MCF 10A (cell line): ENCODE data around the gene NBEAL2. TPM values are rescaled to one million over a fixed set of nuclear protein-coding genes. Genes with fewer than 3 reads are reported as not detected.

Source experiments
- BruUV-seq: library from RNA; stranded (reverse); fragments of 400-500 nt; replicated peaks from 2 replicates; lab custom pipeline; 2021; lab: Mats Ljungman, UMichigan
- CTCF ChIA-PET: fragments of 300-600 bp; sonication (Branson Sonifier 250); formaldehyde crosslinking; extraction: SDS; loops from one replicate; lab custom pipeline; 2021; ENCODE audit warnings: antibody characterized with exemption, inconsistent platforms; lab: Yijun Ruan, JAX
- POLR2A ChIA-PET: fragments of 300-600, 350-650 bp; sonication (Branson Sonifier 250); formaldehyde crosslinking; extraction: SDS; loops from one replicate; lab custom pipeline; 2020; ENCODE audit warnings: antibody characterized with exemption, inconsistent platforms; lab: Yijun Ruan, JAX
- DNase-seq: peaks from one replicate; pipeline ENCODE4 v3.0.0-alpha.2; 2018; ENCODE audit not compliant: unreplicated experiment
- H3K27ac Mint-ChIP-seq: one replicate; pipeline ENCODE4 v1.8.0; 2022; ENCODE audit warnings: mild to moderate bottlenecking, low read depth, mixed read lengths; ENCODE audit not compliant: unreplicated experiment
- H3K27me3 Mint-ChIP-seq: one replicate; pipeline ENCODE4 v1.8.0; 2022; ENCODE audit warnings: mixed read lengths; ENCODE audit not compliant: insufficient read depth, unreplicated experiment
- H3K36me3 Mint-ChIP-seq: one replicate; pipeline ENCODE4 v1.8.0; 2022; ENCODE audit warnings: mild to moderate bottlenecking, moderate library complexity, mixed read lengths; ENCODE audit not compliant: insufficient read depth, unreplicated experiment
- H3K4me1 Mint-ChIP-seq: one replicate; pipeline ENCODE4 v1.8.0; 2022; ENCODE audit warnings: mixed read lengths; ENCODE audit not compliant: insufficient read depth, unreplicated experiment
- H3K4me3 Mint-ChIP-seq: one replicate; pipeline ENCODE4 v1.8.0; 2022; ENCODE audit warnings: mild to moderate bottlenecking, moderate library complexity, mixed read lengths; ENCODE audit not compliant: unreplicated experiment
- H3K9me3 Mint-ChIP-seq: one replicate; pipeline ENCODE4 v1.8.0; 2022; ENCODE audit warnings: mixed read lengths; ENCODE audit not compliant: unreplicated experiment
- CTCF ChIP-seq: fragments of 200-600 bp; IDR thresholded peaks from one replicate; pipeline ENCODE4 v1.8.0; 2022; ENCODE audit warnings: antibody characterized with exemption, mild to moderate bottlenecking; ENCODE audit not compliant: unreplicated experiment
- intact Hi-C: fragments of 100-400 bp; cut with micrococcal nuclease; formaldehyde crosslinking; loops from 2 replicates; pipeline ENCODE4 v1.14.1; 2022
- total RNA-seq: library from RNA; stranded (reverse); gene quantifications from 2 replicates; pipeline ENCODE4 v1.2.3, GENCODE V29; 2022

Gene NBEAL2
- total RNA-seq, 1 experiment from 2014 or later: 14.2 TPM

GRCh38 chr3:46957092-46957820 lies 22.2 kb upstream of the NBEAL2 start:
- DNase-seq: no peak
- Mint-ChIP-seq H3K9me3 (no peaks in the 10 kb centered on the region), H3K4me1 (peaks cover 43% of the 10 kb centered on the region), H3K27ac (no peak overlapping the region), H3K4me3 (no peak overlapping the region), H3K27me3 (no peaks in the 10 kb centered on the region), H3K36me3 (peaks cover 9% of the 10 kb centered on the region)
- POLR2A ChIA-PET: no interaction called here
- no TSS peak for BruUV-seq
- TF ChIP-seq CTCF: no peak
- intact Hi-C loops: no loop called here
- CTCF ChIA-PET: interaction anchor here (0.5 to 1.1 kb wide), 4 partner anchors 18 to 68 kb away, joined by 3 read pairs; no protein-coding TSS in a partner anchor

- BruUV-seq: no TSS peak
- H3K4me1 Mint-ChIP-seq: peaks cover 31% of the 10 kb centered on the region
- peaks cover 9% of the 10 kb centered on the region for H3K36me3 Mint-ChIP-seq
- no peak for DNase-seq
- CTCF ChIA-PET: interaction anchor here (0.6 to 1.1 kb wide), 3 partner anchors 17 to 252 kb away, joined by 3 to 4 read pairs (median 3); no protein-coding TSS in a partner anchor
- POLR2A ChIA-PET: interaction anchor here (0.7 to 1.2 kb wide), 3 partner anchors 11 to 267 kb away, joined by 3 to 4 read pairs (median 3); no protein-coding TSS in a partner anchor
- H3K27me3 Mint-ChIP-seq: no peaks in the 10 kb centered on the region
- H3K4me3 Mint-ChIP-seq: no peak overlapping the region
- intact Hi-C loops: no loop called here
- H3K27ac Mint-ChIP-seq: no peak overlapping the region
- TF ChIP-seq CTCF: no peak
- H3K9me3 Mint-ChIP-seq: no peaks in the 10 kb centered on the region
Observed at GRCh38 chr3:46958467-46959160, 20.9 kb upstream of the NBEAL2 start.

GRCh38 chr3:46959161-46959511 lies 20.3 kb upstream of the NBEAL2 start:
- intact Hi-C loops: no loop called here
- no peak for TF ChIP-seq CTCF
- Mint-ChIP-seq H3K4me1 (peaks cover 31% of the 10 kb centered on the region), H3K4me3 (no peak overlapping the region), H3K36me3 (peaks cover 9% of the 10 kb centered on the region), H3K9me3 (no peaks in the 10 kb centered on the region), H3K27ac (peak overlapping the region; percentile 87), H3K27me3 (no peaks in the 10 kb centered on the region)
- no peak for DNase-seq
- ChIA-PET POLR2A (interaction anchor here (0.7 to 1.2 kb wide), 3 partner anchors 9 to 266 kb away, joined by 3 to 4 read pairs (median 3); partner anchors contain the start of gene ALS2CL), CTCF (interaction anchor here (0.6 kb wide), 1 partner anchor 17 kb away, joined by 4 read pairs; no protein-coding TSS in a partner anchor)
- BruUV-seq: no TSS peak

GRCh38 chr3:46960081-46960701 lies 19.3 kb upstream of the NBEAL2 start:
- H3K4me3 Mint-ChIP-seq: no peak overlapping the region
- CTCF ChIA-PET: interaction anchor here (0.6 to 0.7 kb wide), 2 partner anchors 25 to 31 kb away, joined by 3 to 4 read pairs; no protein-coding TSS in a partner anchor
- no peak for TF ChIP-seq CTCF
- POLR2A ChIA-PET: interaction anchor here (0.5 to 0.8 kb wide), 3 partner anchors 16 to 267 kb away, joined by 3 to 4 read pairs (median 3); partner anchors contain the start of genes ALS2CL and CCDC12
- H3K27ac Mint-ChIP-seq: peak overlapping the region; percentile 87
- H3K4me1 Mint-ChIP-seq: peaks cover 29% of the 10 kb centered on the region
- no TSS peak for BruUV-seq
- peaks cover 9% of the 10 kb centered on the region for H3K36me3 Mint-ChIP-seq
- peak; percentile 21 for DNase-seq
- H3K27me3 Mint-ChIP-seq: no peaks in the 10 kb centered on the region
- no peaks in the 10 kb centered on the region for H3K9me3 Mint-ChIP-seq
- intact Hi-C loops: no loop called here
